NCI-H774 (cell line): Measurements from ENCODE around the gene STYXL2.

Source experiments
- DNase-seq: peaks from one replicate; lab custom pipeline; 2025; lab: John Stamatoyannopoulos, UW

The STYXL2 gene

DNA sequence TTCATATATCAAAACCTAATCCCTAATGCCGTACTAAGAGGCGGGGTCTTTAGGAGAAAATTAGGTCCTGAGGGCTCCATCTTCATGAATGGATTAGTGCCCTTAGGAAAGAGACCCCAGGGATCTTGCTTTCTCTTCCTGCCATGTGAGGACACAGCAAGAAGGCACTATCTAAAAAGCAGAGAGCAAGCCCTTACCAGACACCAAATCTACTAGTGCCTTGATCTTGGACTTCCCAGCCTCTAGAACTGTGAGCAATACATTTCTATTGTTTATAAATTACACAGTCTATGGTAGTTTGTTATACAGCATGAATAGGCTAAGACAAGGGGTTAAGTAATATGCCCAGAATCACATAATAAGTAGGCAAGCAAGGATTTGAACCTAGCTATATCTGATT lies 42.9 kb downstream of the STYXL2 start:
- DNase-seq = no peak

DNA sequence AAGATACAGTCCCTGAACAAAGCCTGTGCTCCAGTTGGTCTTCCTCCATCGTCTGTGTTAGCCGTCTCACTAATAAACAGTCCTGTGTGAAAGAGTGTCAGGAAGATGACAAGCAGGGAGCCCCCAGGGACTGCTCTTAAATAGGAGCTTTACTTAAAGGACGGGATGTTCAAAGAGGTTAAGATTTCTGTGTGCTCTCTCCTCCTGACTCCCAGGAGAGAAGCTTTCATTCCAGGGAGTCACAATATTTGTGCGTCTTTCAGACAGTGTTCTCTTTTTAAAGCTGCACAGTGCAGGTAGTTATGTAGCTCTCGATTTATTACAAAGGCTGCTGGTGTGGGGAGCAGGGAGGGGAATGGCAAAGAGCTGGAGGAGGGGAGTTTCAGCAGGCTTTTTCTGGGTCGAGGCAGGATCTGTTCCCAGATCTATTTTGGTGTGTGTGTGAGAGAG lies 43.5 kb downstream of the STYXL2 start:
- DNase-seq = no peak

DNA sequence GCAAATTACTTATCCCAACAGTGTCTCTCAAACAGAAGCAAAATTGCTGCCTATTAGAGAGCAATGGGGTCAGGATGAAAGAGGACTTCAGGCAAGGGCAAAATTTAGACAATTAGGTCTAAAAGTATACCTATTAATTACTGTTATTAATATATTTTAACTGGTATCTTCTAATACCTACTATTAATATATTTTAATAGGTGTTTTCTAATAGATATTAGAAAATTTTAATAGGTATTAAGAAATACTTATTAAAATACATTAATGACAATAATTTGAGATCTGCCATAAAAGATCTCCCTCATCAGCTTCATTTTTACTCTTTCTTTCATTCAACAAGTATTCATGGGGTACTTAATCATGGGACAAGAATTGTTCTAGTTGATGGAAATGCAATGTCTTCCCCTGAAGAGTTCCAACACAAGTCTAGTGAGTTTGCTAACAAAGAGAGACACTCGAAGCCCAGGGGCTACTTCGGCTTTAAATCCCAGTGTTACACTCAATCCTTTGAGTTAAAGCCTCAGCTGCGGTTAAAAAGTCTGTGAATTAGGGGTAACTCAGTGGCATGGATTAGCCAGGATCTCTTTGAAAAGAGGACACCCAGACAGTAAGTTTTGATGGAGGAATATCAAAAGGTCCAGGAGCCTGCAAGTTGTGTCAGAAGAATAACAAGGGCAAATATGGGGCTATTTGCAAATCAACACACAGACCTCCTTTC lies 44.1 kb downstream of the STYXL2 start:
- no peak for DNase-seq

DNA sequence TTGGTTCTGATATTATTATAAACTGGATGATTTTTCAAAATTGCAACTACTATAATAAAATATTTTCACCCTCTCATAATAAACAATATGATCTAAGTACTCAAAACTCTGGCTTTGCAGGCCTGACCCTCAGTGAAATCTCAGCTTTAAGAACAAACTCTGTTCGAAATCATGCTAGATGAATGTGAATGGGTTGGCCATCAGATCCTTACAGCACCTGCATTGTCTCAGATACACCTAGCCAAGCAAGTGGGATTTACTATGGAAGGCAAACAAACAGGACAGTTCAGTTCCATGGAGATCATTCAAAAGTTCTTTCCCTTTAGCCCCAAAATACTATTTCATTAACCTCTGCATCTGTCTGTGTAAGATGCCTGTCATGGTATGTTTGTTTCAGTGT lies 44.8 kb downstream of the STYXL2 start:
- no peak for DNase-seq

DNA sequence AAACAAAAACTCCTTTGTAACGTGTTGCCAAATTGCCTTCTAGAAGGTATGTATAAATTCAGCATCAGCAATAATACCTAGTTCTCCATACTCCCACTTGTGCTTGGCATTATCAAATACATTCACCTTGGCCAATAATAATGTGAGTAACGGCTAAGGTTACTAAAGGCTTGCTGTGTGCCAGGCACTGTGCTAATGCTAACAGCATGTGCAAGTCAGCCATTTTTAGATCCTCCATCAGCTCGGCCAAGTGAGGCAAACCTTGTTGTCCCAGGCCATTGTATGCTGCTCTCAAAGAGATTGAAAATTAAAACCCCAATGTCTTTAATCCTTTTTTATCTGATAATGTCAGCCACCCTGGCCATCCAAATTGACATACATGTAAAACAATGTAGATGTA lies 48.1 kb downstream of the STYXL2 start:
- no peak for DNase-seq
